Mesenteric fat pad (tissue), 1 donor: ENCODE measurements around the gene KIR2DL3. TPM values are rescaled to one million over a fixed set of nuclear protein-coding genes. Genes with fewer than 3 reads are reported as not detected.

Experiments used
- DNase-seq: peaks from one replicate; pipeline ENCODE4 v3.0.0-alpha.2; 2020; ENCODE audit warnings: low spot score
- total RNA-seq: library from RNA; stranded (reverse); fragmentation: NEBNext Ultra II Directional; extraction: Animal tissue kit (Norgen Biotek cat#: 25700); gene quantifications from one replicate; pipeline ENCODE4 v1.2.1, GENCODE V29; 2021
- donor health status: DM: yes; HTN: yes; CAD: no.

KIR2DL3 gene
- total RNA-seq, 1 donor from 2014 or later: not detected

DNA sequence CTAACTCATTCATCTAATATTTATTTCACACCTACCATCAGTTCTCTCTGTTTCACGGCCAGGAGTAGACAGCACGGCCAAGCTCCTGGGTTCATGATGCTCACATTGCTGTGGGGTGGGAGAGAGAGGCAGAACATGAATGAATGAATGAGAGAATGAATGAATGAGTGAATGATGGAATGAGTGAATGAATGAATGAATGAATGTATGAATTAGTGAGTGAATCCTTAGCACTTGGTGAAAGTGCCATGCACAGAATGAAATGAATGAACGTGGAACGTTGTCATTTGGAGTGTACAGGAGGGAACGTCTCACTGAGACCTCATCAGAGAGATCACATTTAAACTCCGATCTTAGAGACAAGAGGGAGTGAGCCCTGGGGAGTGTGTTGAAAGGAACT, 53.2 kb downstream of the KIR2DL3 start:
- peak; percentile 9 for DNase-seq

DNA sequence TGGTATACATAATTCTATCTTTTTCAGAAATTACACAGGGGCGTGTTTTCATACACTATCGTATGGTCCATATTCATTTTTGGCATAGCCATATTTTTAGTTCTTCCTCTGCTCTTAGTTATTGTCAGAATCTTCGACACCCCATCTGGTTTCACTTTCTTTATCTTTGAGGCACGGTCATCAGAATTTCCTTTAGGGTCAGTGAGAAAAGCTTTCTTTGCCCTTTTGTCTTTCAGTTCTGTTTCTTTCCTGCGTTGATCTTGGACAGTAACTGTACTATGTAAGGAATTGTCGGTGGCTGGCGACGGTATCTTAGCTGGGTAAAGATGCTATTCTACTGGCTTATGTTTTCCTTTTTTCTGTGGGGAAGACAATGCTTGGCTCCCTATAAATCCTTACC, 54.5 kb downstream of the KIR2DL3 start:
- DNase-seq: peak; percentile 18

DNA sequence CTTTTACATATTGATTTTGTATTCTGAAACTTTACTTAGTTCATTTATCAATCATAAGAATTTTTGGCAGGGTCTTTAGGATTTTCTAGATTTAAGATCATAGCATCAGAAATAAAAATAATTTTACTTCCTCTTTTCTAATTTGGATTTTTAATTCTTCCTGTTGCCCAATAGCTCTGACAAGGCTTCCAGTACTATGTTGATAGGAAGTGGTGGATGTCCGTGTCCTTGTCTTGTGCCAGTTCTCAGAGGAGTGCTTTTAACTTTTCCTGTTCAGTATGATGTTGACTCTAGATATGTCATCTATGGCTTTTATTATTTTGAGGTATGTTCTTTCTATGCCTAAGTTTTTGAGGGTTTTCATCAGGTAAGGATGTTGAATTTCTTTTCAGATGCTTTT, 57.4 kb downstream of the KIR2DL3 start:
- DNase-seq: no peak

Other genes starting within 250 kb of the KIR2DL3 start
- 1.7 TPM for gene LAIR2, start 235.7 kb upstream of the KIR2DL3 start, total RNA-seq
- gene LILRA2, start 164.7 kb upstream of the KIR2DL3 start, total RNA-seq: 10.0 TPM
- 3.7 TPM for gene LILRA1, start 144.9 kb upstream of the KIR2DL3 start, total RNA-seq
- 10.5 TPM for gene LILRB1, start 108.0 kb upstream of the KIR2DL3 start, total RNA-seq
- gene LILRB4, start 75.5 kb upstream of the KIR2DL3 start, total RNA-seq: 14.2 TPM
- gene KIR3DL3, start 14.1 kb upstream of the KIR2DL3 start, total RNA-seq: not detected
- not detected for gene KIR2DL1, start 31.3 kb downstream of the KIR2DL3 start, total RNA-seq
- gene KIR2DL4, start 65.1 kb downstream of the KIR2DL3 start, total RNA-seq: 0.22 TPM
- not detected for gene KIR3DL1, start 78.0 kb downstream of the KIR2DL3 start, total RNA-seq
- not detected for gene KIR2DS4, start 94.2 kb downstream of the KIR2DL3 start, total RNA-seq
- not detected for gene KIR3DL2, start 111.9 kb downstream of the KIR2DL3 start, total RNA-seq
- gene FCAR, start 135.7 kb downstream of the KIR2DL3 start, total RNA-seq: 16.3 TPM
- 0.51 TPM for gene NCR1, start 167.6 kb downstream of the KIR2DL3 start, total RNA-seq
- not detected for gene NLRP7, start 209.0 kb downstream of the KIR2DL3 start, total RNA-seq
- 0.55 TPM for gene NLRP2, start 227.9 kb downstream of the KIR2DL3 start, total RNA-seq